GM21786 (cell line): Measurements from ENCODE around the gene CFAP157.

Experiments
- ATAC-seq: cut with Tn5 transposase; IDR thresholded peaks from one replicate; pipeline ENCODE4 v1.9.1; 2021; ENCODE audit not compliant: unreplicated experiment

CFAP157 gene

GRCh38 chr9:127758843-127759242 is 52.1 kb downstream of the CFAP157 start:
- ATAC-seq = no peak

- ATAC-seq = no peak
These were observed 54.3 kb downstream of the CFAP157 start for GRCh38 chr9:127761061-127761460.

GRCh38 chr9:127761491-127761956 is 54.7 kb downstream of the CFAP157 start:
- no peak for ATAC-seq

- ATAC-seq = no peak
These were observed 55.4 kb downstream of the CFAP157 start for GRCh38 chr9:127762111-127762676.

GRCh38 chr9:127763918-127764384 is 57.2 kb downstream of the CFAP157 start:
- no peak for ATAC-seq

- ATAC-seq = no peak
These were observed 58.6 kb downstream of the CFAP157 start for GRCh38 chr9:127765418-127765817.
